Measurements from ENCODE around the gene CYTH3.

CYTH3 gene

DNA sequence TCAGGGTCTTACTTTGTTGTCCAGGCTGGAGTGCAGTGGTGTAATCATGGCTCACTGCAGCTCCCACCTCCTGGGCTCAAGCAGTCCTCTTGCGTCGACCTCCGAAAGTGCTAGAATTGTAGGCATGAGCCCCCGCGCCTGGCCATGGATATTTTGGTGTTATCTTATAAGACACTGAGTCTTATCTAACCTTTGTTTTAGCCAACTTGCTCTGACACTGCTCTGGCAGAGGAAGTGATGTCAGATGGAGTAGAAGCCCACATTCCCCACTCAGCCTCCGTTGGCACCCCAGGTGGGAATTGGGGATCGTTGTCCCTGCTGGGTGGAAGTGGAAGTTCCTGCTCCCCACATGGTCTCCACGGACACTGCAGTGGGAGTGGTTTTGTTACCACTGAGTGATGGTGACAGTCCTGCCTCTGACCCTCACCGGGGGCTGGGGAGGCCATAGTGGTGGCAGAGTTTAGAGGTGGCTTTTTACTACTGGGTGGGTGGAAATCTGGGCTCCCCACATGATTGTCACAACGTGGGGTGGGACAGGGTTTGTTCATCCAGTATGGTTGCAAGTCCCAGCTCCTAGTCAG, 142.3 kb downstream of the CYTH3 start:
- TF ChIP-seq, protein P1, sequence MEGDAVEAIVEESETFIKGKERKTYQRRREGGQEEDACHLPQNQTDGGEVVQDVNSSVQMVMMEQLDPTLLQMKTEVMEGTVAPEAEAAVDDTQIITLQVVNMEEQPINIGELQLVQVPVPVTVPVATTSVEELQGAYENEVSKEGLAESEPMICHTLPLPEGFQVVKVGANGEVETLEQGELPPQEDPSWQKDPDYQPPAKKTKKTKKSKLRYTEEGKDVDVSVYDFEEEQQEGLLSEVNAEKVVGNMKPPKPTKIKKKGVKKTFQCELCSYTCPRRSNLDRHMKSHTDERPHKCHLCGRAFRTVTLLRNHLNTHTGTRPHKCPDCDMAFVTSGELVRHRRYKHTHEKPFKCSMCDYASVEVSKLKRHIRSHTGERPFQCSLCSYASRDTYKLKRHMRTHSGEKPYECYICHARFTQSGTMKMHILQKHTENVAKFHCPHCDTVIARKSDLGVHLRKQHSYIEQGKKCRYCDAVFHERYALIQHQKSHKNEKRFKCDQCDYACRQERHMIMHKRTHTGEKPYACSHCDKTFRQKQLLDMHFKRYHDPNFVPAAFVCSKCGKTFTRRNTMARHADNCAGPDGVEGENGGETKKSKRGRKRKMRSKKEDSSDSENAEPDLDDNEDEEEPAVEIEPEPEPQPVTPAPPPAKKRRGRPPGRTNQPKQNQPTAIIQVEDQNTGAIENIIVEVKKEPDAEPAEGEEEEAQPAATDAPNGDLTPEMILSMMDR (IDR thresholded peaks at IDR 0.05) = no peak

- TF ChIP-seq, protein P1 (IDR thresholded peaks at IDR 0.05) = no peak
Observed at GRCh38 chr7:6128205-6128604, 144.2 kb downstream of the CYTH3 start.

- TF ChIP-seq, protein P1 (IDR thresholded peaks at IDR 0.05) = no peak
Observed at GRCh38 chr7:6127110-6127490, 145.3 kb downstream of the CYTH3 start.

GRCh38 chr7:6123843-6124242, 148.6 kb downstream of the CYTH3 start:
- TF ChIP-seq, protein P1 (IDR thresholded peaks at IDR 0.05) = no peak

DNA sequence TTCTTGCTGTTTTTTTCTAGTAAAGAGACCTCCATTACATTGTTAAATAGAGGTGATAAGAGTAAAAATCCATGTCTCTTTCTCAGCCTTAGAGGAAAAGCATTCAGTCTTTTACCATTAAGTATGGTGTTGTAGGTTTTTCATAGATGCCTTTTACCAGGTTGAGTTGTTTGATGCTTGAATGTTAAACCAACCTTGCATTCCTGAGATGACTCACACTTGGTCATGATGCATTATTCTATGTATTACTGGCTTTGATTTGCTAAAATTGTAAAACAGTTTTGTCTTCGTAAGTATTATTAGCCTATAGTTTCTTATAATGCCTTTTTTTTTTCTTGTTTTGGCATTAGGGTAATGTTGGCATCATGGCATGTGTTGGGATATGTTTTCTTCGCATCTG, 151.3 kb downstream of the CYTH3 start:
- TF ChIP-seq, protein P1 (IDR thresholded peaks at IDR 0.05) = no peak

DNA sequence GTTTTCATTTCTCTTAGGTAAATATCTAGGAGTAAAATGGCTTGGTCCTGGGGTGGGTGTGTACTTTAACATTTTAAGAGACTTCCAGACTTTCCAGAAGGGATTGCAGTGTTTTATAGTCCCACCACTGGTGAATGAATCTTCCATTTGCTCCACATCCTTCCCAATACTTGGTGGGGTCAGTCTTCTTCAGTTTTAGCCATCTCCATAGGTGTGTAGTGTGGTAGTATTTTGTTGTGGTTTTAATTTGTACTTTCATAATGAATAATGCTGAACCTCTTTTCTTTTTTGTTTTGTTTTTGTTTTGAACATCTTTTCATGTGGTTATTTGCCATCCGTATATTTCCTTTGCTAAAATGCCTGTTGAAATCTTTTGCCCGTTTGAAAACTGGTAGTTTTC, 154.9 kb downstream of the CYTH3 start:
- TF ChIP-seq, protein P1 (IDR thresholded peaks at IDR 0.05) = no peak

- TF ChIP-seq, protein P1 (IDR thresholded peaks at IDR 0.05) = no peak
Observed at GRCh38 chr7:6116211-6116610, 156.2 kb downstream of the CYTH3 start.

Measured in LNCAP (cell line).